Activated T-helper 2 cell treated with anti-CD3 and anti-CD28 coated beads, Interferon-gamma antibody, Interleukin-2, Interleukin-4, amounts not matched to agents 10 μg/mL and 5 μg/mL and 100 μg/mL, durations not matched to agents 14 hours and 24 hours and 36 hours (primary cell): ENCODE results near the gene KDM6A. TPM values are rescaled to one million over a fixed set of nuclear protein-coding genes. Genes with fewer than 3 reads are reported as not detected.

ENCODE experiments used
- total RNA-seq: library from RNA; stranded (reverse); gene quantifications from 2 replicates; pipeline ENCODE4 v1.2.3, GENCODE V29; 2022

KDM6A gene
- total RNA-seq, 1 donor from 2014 or later, result 21.8 TPM

Other genes starting within 250 kb of the KDM6A start
- not detected in 2 replicates for gene DUSP21, start 29.2 kb upstream of the KDM6A start, total RNA-seq